Astrocyte (in vitro differentiated cells and primary cell): ENCODE data around the gene ADAP1.

Source experiments
- CTCF ChIP-seq: IDR thresholded peaks from 2 replicates; pipeline ENCODE4 v1.5.1; 2011; ENCODE audit warnings: low read depth, mild to moderate bottlenecking, inconsistent platforms, low read length, moderate library complexity; ENCODE audit not compliant: insufficient read depth
- EZH2 ChIP-seq: IDR thresholded peaks from 2 replicates; pipeline ENCODE4 v1.6.1; 2012; ENCODE audit warnings: mild to moderate bottlenecking, low read length, inconsistent platforms; ENCODE audit not compliant: insufficient read depth

GRCh38 chr7:889391-889790, 65.1 kb downstream of the ADAP1 start:
- TF ChIP-seq CTCF (no peak), EZH2 (no peak)
